Left lung (tissue), 10 donors: ENCODE measurements around the gene PADI6. TPM values are rescaled to one million over a fixed set of nuclear protein-coding genes. Genes with fewer than 3 reads are reported as not detected.

Experiments used
- ATAC-seq: fragments of 200-7000 bp; cut with Tn5 transposase; one replicate; pipeline ENCODE4 v1.9.1; 2020; ENCODE audit warnings: moderate library complexity
- DNase-seq, 4 donors: peaks; one replicate each; pipeline ENCODE4 v3.0.0-alpha.2; 2013 to 2020
- H3K27ac ChIP-seq, 2 donors: fragments of 200-600 bp; sonication (generic) in 1 of 2; one replicate each; pipeline versions ENCODE4 v1.5.0 to v1.8.0; 2020 to 2021
- H3K27me3 ChIP-seq, 2 donors: fragments of 200-600 bp; sonication (generic) in 1 of 2; one replicate each; pipeline versions ENCODE4 v1.5.0 to v1.8.0; 2020 to 2021
- H3K36me3 ChIP-seq, 2 donors: fragments of 200-600 bp; sonication (generic) in 1 of 2; one replicate each; pipeline versions ENCODE4 v1.5.0 to v1.8.0; 2020 to 2021
- H3K4me1 ChIP-seq, 2 donors: fragments of 200-600 bp; one replicate each; pipeline ENCODE4 v1.8.0; 2021
- H3K4me3 ChIP-seq, 2 donors: fragments of 200-600 bp; sonication (generic) in 1 of 2; one replicate each; pipeline versions ENCODE4 v1.5.0 to v1.8.0; 2020 to 2021; ENCODE audit warnings: mild to moderate bottlenecking in 1 of 2
- H3K9me3 ChIP-seq, 2 donors: fragments of 200-600 bp; sonication (generic) in 1 of 2; one replicate each; pipeline versions ENCODE4 v1.5.0 to v1.8.0; 2020 to 2021
- CTCF ChIP-seq, 2 donors: fragments of 200-600 bp; sonication (generic) in 1 of 2; IDR thresholded peaks; one replicate each; pipeline versions ENCODE4 v1.5.0 to v1.8.0; 2021; ENCODE audit warnings: antibody characterized with exemption in 2 of 2
- intact Hi-C, 2 donors: fragments of 100-400 bp; cut with DNase I; formaldehyde crosslinking; loops; one replicate each; pipeline versions ENCODE4 v1.11.2 to v1.14.2; 2022
- polyA plus RNA-seq, 6 donors: library from polyadenylated mRNA; unstranded; fragments of 120-200 nt; gene quantifications; one replicate each; pipeline ENCODE4 v1.2.1, GENCODE V29; 2013; ENCODE audit not compliant: insufficient read length in 6 of 6
- total RNA-seq, 2 donors: library from RNA; stranded (reverse); fragmentation: NEBNext Ultra II Directional; extraction: Animal tissue kit (Norgen Biotek cat#: 25700); gene quantifications; one replicate each; pipeline ENCODE4 v1.2.1, GENCODE V29; 2021
- donor health status: DM: no; HTN: yes; CAD: no.
- donor health status: DM: no; HTN: no; CAD: no.

Gene PADI6
- total and polyA plus RNA-seq, 8 donors: not detected

DNA sequence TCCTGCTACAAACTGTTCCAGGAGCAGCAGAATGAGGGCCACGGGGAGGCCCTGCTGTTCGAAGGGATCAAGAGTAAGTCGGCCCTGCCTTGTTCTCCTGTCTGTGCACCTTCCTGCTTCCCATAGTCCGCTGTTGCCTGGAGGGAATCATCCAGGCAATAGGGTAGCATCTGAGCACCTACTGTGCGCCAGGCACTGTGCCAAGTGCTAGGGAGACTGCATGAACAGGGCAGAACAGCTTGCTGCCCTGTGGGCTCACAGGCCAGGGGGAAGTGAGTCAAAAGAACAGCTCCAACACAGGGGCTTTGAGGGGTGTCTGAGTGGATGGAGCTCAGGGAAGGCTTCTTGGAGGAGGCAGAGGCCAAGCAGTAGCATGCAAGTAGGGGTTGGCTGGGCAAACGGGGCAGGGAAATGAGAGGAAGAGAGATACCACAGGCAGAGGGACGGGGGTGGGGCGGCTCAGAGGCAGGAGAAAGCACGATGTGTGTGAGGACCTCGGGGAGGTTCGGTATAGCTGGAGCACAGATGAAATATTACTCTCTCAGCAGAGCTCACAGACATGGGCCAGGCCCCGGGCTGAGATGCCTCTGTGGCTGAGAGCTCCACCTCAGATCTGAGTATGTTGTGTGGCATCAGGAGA lies 15.5 kb upstream of the PADI6 start:
- H3K9me3 ChIP-seq: no peaks in the 10 kb centered on the region
- H3K27ac ChIP-seq: no peak overlapping the region
- no peak for ATAC-seq
- peaks cover 0 to 71% of the 10 kb centered on the region in 2 donors for H3K27me3 ChIP-seq
- peaks cover 0 to 35% of the 10 kb centered on the region in 2 donors for H3K36me3 ChIP-seq
- no peak for TF ChIP-seq CTCF (IDR thresholded peaks at IDR 0.05)
- H3K4me3 ChIP-seq: no peak overlapping the region
- H3K4me1 ChIP-seq: no peaks in the 10 kb centered on the region
- intact Hi-C loops: no loop called here
- DNase-seq: no peak

- TF ChIP-seq CTCF (IDR thresholded peaks at IDR 0.05): no peak
- no peaks in the 10 kb centered on the region for H3K9me3 ChIP-seq
- ATAC-seq (no peak), DNase-seq (no peak)
- intact Hi-C loops: no loop called here
- no peaks in the 10 kb centered on the region for H3K4me1 ChIP-seq
- no peak overlapping the region for H3K27ac ChIP-seq
- peaks cover 0 to 38% of the 10 kb centered on the region in 2 donors for H3K36me3 ChIP-seq
- peaks cover 0 to 73% of the 10 kb centered on the region in 2 donors for H3K27me3 ChIP-seq
- no peak overlapping the region for H3K4me3 ChIP-seq
Observed at GRCh38 chr1:17358557-17358956, 13.4 kb upstream of the PADI6 start.

- H3K27ac ChIP-seq: no peak overlapping the region
- no peak for TF ChIP-seq CTCF (IDR thresholded peaks at IDR 0.05)
- no peak for ATAC-seq
Observed at GRCh38 chr1:17359031-17359430, 13.0 kb upstream of the PADI6 start.

DNA sequence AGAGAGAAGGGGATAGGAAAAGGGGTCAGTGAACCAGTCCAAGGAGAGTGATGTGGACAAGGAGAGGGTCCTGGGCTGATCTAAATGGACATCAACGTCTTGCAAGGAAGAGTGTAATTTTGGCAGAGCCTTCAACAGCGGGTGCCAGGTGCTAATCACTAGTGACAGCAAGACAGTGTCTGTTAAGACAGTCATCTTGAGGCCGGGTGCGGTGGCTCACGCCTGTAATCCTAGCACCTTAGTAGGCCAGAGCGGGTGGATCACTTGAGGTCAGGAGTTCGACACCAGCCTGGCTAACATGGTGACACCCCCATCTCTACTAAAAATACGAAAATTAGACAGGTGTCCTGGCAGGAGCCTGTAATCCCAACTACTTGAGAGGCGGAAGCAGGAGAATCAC lies 12.2 kb upstream of the PADI6 start:
- intact Hi-C loops: no loop called here
- Histone ChIP-seq H3K27me3 (peaks cover 0 to 68% of the 10 kb centered on the region in 2 donors), H3K9me3 (no peaks in the 10 kb centered on the region), H3K4me1 (peaks cover 0 to under 1% of the 10 kb centered on the region in 2 donors), H3K4me3 (no peak overlapping the region), H3K36me3 (peaks cover 0 to 38% of the 10 kb centered on the region in 2 donors), H3K27ac (no peak overlapping the region)
- no peak for DNase-seq
- TF ChIP-seq CTCF (IDR thresholded peaks at IDR 0.05): no peak
- no peak for ATAC-seq

More at GRCh38 chr1:17359031-17359430, 13.0 kb upstream of the PADI6 start:
- no peaks in the 10 kb centered on the region for H3K4me1 ChIP-seq
- no peak overlapping the region for H3K4me3 ChIP-seq
- H3K36me3 ChIP-seq: peaks cover 0 to 38% of the 10 kb centered on the region in 2 donors
- DNase-seq: no peak
- no peaks in the 10 kb centered on the region for H3K9me3 ChIP-seq
- intact Hi-C loops: no loop called here
- peaks cover 0 to 73% of the 10 kb centered on the region in 2 donors for H3K27me3 ChIP-seq

- H3K9me3 ChIP-seq: no peaks in the 10 kb centered on the region
- DNase-seq: no peak
- H3K36me3 ChIP-seq: peaks cover 0 to 38% of the 10 kb centered on the region in 2 donors
- H3K4me3 ChIP-seq: no peak overlapping the region
- H3K4me1 ChIP-seq: peaks cover 0 to 7% of the 10 kb centered on the region in 2 donors
- intact Hi-C loops: no loop called here
- TF ChIP-seq CTCF (IDR thresholded peaks at IDR 0.05): no peak
- H3K27me3 ChIP-seq: peaks cover 0 to 72% of the 10 kb centered on the region in 2 donors
- no peak for ATAC-seq
- H3K27ac ChIP-seq: no peak overlapping the region
Observed at GRCh38 chr1:17360272-17360956, 11.6 kb upstream of the PADI6 start.
